HG03103 (cell line): ENCODE results near the gene KCNJ16.
"Not testable (repeated sequence)": the region's sequence is repeated elsewhere in the genome, so short reads cannot be mapped to it uniquely, and the experiment has no call there.

Experiments
- ATAC-seq: cut with Tn5 transposase; IDR thresholded peaks from one replicate; pipeline ENCODE4 v1.9.1; 2021; ENCODE audit warnings: low read depth; ENCODE audit not compliant: unreplicated experiment

The KCNJ16 gene

GRCh38 chr17:70074956-70075355 is at the start of gene KCNJ16:
Gene KCNJ16, plus strand, starts transcription at chr17:70075225. Its CDS starts 56,863 bp downstream, at chr17:70132088.
- ATAC-seq: no peak

- no peak for ATAC-seq
These were observed 46.6 kb upstream of the KCNJ16 start for GRCh38 chr17:70028397-70028796.

DNA sequence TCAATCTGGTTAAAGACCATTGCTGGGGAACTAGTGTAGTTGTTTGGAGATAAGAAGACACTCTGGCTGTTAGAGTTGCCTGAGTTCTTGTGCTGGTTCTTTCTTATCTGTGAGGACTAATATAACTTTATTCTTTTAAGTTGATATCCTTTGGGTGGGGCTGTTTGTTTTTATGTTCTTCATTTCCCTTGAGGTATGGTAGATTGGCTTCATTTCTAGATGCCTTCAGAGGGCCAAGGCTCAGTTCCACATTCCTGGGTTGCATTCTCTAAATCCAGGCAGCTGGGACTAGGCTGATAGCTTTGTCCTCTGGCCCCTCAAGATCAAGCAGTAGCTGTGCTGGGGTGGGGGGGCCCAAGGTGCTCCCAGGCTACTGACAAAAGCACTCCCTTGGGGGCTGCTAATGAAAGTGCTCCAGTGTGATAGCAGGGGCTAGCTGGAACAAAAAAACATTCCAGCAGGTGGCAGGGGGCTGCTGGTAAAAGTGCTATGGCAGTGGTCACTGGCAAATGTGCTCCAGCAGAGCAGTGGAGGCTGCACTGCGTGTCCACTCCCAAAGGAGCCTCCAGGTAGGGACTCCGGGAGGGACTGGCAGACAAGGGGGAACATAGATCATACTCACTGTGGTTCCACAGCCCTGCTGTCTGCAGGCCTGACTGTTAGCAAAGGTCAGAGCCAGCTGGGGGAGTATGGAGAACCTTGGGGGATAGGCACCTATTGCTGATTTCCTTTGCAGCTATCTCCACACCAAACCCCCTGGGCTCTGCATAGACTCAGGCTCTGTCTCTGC is 45.9 kb upstream of the KCNJ16 start:
- ATAC-seq: no peak

DNA sequence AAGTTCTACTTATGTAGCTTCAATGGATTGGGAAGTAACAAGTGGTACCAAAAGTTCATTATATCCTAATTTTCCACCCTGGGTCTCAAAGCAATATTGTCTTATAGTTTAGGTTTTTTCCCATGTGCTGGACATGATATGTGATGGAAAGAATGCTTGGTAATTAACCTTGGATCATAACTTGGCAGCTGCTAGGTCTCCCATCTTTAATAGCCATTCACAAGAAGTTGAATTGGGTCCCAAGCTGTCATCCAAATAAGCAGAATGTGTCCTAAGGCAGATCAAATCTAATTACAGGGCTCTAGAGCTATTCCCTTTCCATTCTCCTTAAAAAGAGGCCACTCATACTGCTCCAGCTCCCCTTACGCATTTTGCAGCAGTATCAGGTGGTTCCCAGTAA is 44.7 kb upstream of the KCNJ16 start:
- no peak for ATAC-seq

- ATAC-seq: no peak
These were observed 43.7 kb upstream of the KCNJ16 start for GRCh38 chr17:70031341-70031740.

DNA sequence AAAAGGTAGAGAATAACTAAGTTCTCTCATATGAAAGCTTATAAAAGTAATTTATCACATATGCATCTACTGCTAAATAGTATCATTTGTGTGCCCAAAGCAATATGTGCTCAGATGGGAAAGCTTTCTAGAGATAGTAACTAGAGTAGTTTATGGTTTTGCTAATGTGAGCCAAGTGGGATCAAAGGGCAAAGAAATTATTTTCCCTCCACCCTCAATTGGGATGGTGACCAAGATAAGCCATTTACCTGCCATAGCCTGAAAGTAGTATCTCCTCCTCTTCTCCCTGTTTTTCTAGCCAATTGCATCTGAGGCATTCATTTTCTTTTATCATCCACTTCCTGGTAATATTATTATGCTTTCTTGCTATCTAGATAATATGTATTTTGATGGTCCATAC is 41.9 kb upstream of the KCNJ16 start:
- ATAC-seq: no peak

DNA sequence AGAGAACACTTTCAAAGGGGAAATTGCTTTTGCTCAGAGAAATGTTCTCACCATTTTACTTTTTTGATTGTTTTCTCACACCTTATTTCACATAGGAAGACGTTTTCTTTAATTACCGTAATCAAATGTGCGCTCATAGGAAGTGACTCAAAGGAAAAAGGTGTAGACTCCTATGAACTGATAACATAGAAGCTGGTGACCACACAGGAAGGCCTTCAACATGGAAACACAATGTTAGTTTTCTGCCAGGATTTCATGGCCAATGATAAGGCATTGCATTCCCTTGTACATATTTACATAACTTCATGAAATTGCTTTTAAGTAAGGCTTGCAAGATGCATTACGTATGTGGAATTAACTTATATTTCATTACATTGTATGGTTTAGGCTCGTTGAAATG is 40.9 kb upstream of the KCNJ16 start:
- ATAC-seq: no peak

GRCh38 chr17:70037498-70037897 is 37.5 kb upstream of the KCNJ16 start:
- ATAC-seq: no peak

GRCh38 chr17:70040336-70040735 is 34.7 kb upstream of the KCNJ16 start:
- no peak for ATAC-seq

- no peak for ATAC-seq
These were observed 34.0 kb upstream of the KCNJ16 start for GRCh38 chr17:70041061-70041460.

DNA sequence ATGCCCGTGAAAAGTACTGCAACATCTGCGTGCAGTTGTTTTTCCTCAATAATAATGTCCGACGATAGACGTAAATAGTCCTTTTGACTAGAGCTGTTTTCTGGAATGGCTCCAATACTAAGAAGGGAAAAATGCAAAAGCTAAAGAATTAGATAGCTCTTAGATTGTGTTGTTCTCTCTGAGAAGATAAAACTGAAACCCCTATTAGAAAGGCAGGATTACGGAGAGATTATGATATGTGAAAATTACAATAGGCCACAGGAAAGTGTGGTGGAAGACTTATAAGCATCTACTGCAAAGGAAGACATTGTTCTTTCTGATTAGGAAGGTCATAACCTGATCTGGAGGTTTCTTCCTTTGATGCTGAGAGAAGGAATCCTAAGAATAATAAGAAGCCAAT is 33.5 kb upstream of the KCNJ16 start:
- no peak for ATAC-seq

DNA sequence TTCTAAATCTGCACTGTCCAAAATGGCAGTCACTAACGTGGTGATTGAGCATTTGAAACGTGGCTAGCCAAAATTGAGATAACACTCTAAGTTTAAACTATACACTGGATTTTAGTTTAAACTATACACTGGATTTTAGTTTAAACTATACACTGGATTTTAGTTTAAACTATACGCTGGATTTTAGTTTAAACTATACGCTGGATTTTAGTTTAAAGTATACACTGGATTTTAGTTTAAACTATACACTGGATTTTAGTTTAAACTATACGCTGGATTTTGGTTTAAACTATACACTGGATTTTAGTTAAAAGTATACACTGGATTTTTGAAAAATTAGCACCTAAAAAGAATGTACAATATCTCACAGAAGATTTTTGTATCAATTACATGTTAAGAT is 29.2 kb upstream of the KCNJ16 start:
- not testable (repeated sequence) for ATAC-seq

DNA sequence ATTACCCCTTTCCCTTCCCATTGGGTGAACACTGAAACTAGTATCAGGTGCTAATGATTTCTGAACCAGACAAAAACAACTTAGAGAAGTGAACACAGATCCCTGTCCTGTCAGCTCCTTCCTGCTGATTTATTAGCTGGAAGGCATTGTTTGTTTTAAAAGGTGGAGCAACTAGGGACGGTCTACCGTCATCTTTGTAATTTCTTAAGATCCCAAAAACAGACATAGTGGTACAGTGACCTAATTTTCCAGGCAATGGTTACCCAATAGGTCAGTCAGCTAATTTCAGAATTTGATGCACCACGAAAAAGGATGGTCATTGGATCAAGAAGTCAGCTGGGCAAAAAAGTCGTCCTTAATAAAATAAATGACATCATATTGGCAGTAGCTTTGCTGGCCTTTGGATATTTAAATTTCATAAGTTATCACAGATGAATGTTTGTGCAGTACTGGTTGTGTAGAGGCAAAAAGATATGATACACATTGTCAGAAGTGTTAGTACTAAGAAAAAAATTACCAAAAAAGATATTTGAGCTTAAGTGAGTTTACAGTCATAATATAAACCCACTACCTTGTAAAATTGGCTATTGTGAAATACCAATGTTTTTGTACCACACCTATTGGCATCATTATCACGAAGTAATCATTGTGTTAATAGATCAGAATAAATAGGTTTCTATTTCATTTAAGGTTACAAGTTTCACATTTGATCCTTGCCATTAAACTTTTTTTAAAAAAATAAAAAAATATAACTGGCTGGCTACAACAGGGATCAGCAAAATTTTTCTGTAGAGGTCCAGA is 27.2 kb upstream of the KCNJ16 start:
- no peak for ATAC-seq

DNA sequence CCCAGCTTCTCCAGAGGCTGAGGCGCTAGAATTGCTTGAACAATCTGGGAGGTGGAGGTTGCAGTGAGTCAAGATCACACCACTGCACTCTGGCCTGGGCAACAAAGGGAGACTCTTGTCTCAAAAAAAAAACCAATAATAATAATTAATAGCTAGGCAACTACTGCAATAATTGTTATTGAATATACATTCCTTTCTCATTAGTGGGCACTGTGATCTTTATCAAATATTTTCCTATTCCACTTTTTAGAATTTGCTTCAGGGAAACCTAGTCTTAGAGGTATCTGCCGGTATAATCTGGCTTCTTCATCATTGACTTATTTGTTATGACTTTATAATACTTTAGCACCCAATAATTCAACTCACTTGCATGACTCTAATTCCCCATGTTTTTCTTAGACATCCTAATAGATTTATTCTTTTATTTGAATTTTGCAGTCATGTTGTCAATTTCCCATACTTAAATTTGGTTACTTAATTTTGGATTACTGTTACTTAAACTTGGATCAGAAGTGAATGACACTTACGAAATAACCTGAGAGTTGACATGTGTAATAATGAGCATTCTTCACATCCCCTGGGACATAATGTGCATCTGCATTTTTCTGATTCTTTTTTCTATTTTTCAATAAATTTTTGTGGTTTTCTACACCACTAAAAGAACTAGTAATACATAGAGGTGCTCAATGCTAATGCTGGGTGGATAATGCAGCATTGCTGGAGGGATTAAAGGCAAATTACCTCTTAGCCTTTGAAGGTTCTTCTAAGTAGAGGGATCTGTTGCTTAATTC is 25.0 kb upstream of the KCNJ16 start:
- ATAC-seq: no peak

DNA sequence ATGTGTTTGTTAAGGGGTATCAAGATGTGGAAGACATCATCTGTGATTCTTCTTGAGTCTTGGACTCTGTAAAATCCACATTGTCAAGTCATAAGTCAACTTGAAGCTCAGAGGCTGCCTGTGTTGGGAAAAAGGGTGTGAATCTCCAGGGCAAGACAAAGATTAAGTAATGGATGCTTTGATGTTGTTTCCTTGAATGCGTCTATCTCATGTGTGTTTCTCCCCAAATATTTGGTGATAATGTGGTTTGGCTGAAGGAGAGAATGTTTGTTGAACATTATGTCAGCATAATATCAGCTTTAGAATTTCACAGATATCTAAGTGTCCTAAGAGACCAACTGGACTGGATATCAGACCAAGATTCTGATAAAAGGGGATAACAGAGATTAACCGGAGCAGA is 24.1 kb upstream of the KCNJ16 start:
- no peak for ATAC-seq

- ATAC-seq: no peak
These were observed 21.5 kb upstream of the KCNJ16 start for GRCh38 chr17:70053241-70054234.

DNA sequence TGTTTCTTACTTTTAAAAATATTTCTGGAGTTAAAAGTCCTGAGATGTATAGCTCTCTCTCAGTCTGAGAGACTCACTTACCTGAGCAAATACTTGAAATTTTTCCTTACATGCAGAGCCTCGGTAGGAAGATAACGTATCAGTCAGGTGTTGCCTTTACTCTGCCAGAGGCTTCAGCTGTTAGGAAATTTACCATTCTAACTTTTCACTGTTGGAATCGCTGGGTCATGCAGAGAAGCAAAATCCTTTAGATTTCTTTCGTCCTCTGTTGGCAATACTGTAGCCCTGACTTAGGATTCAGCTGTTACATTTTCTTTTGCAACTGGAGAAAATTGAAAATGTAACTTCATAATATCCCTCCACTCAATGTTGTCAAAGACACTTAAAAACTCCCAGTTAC is 20.0 kb upstream of the KCNJ16 start:
- ATAC-seq: no peak

- no peak for ATAC-seq
These were observed 16.0 kb upstream of the KCNJ16 start for GRCh38 chr17:70059071-70059470.

GRCh38 chr17:70059649-70060048 is 15.4 kb upstream of the KCNJ16 start:
- ATAC-seq: no peak

- ATAC-seq: no peak
These were observed 14.6 kb upstream of the KCNJ16 start for GRCh38 chr17:70060415-70060814.
